Globus pallidus (tissue), 1 donor: ENCODE data around the gene DTX3.
"Not testable (repeated sequence)": the region's sequence is repeated elsewhere in the genome, so short reads cannot be mapped to it uniquely, and the experiment has no call there.

Experiments
- DNase-seq: peaks from one replicate; pipeline ENCODE4 v3.0.0-alpha.2; 2015; ENCODE audit warnings: low spot score

Gene DTX3

GRCh38 chr12:57632073-57632957 lies 27.7 kb downstream of the DTX3 start:
- DNase-seq: no peak

GRCh38 chr12:57632958-57633840 lies 28.6 kb downstream of the DTX3 start, which contains the start of gene B4GALNT1:
Gene B4GALNT1, minus strand, starts transcription at chr12:57633201. Its CDS starts 1,069 bp downstream, at chr12:57632132.
- no peak for DNase-seq

GRCh38 chr12:57636731-57637130 lies 32.1 kb downstream of the DTX3 start:
- DNase-seq: not testable (repeated sequence)

GRCh38 chr12:57637364-57637763 lies 32.7 kb downstream of the DTX3 start:
- DNase-seq: no peak

GRCh38 chr12:57638096-57638495 lies 33.5 kb downstream of the DTX3 start:
- no peak for DNase-seq

- DNase-seq: no peak
These were observed 35.8 kb downstream of the DTX3 start for GRCh38 chr12:57640175-57641042.

GRCh38 chr12:57641699-57642442 lies 37.2 kb downstream of the DTX3 start:
- DNase-seq: no peak

GRCh38 chr12:57645990-57646658 lies 41.5 kb downstream of the DTX3 start:
- DNase-seq: not testable (repeated sequence)

GRCh38 chr12:57646659-57647049 lies 42.0 kb downstream of the DTX3 start:
- DNase-seq: not testable (repeated sequence)

- DNase-seq: no peak
These were observed 49.4 kb downstream of the DTX3 start for GRCh38 chr12:57654042-57654441.

- no peak for DNase-seq
These were observed 51.1 kb downstream of the DTX3 start for GRCh38 chr12:57655541-57656240.

- not testable (repeated sequence) for DNase-seq
These were observed 51.8 kb downstream of the DTX3 start for GRCh38 chr12:57656408-57656807.

GRCh38 chr12:57657744-57658143 lies 53.1 kb downstream of the DTX3 start:
- DNase-seq: no peak

GRCh38 chr12:57658890-57659289 lies 54.3 kb downstream of the DTX3 start:
- no peak for DNase-seq
